NCI-H1105 treated with DMSO at 0.1 percent for 48 hours (cell line): ENCODE results near the gene PCDHB8.
"Not testable (repeated sequence)": the region's sequence is repeated elsewhere in the genome, so short reads cannot be mapped to it uniquely, and the experiment has no call there.

Experiments used
- DNase-seq: peaks from one replicate; lab custom pipeline; 2025; lab: John Stamatoyannopoulos, UW

PCDHB8 gene

DNA sequence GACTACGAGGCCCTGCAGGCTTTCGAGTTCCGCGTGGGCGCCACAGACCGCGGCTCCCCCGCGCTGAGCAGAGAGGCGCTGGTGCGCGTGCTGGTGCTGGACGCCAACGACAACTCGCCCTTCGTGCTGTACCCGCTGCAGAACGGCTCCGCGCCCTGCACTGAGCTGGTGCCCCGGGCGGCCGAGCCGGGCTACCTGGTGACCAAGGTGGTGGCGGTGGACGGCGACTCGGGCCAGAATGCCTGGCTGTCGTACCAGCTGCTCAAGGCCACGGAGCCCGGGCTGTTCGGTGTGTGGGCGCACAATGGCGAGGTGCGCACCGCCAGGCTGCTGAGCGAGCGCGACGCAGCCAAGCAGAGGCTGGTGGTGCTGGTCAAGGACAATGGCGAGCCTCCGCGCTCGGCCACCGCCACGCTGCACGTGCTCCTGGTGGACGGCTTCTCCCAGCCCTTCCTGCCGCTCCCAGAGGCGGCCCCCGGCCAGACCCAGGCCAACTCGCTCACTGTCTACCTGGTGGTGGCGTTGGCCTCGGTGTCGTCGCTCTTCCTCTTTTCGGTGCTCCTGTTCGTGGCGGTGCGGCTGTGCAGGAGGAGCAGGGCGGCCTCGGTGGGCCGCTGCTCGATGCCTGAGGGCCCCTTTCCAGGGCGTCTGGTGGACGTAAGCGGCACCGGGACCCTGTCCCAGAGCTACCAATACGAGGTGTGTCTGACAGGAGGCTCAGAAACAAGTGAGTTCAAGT is 6.7 kb downstream of the PCDHB8 start:
- DNase-seq, result not testable (repeated sequence)

DNA sequence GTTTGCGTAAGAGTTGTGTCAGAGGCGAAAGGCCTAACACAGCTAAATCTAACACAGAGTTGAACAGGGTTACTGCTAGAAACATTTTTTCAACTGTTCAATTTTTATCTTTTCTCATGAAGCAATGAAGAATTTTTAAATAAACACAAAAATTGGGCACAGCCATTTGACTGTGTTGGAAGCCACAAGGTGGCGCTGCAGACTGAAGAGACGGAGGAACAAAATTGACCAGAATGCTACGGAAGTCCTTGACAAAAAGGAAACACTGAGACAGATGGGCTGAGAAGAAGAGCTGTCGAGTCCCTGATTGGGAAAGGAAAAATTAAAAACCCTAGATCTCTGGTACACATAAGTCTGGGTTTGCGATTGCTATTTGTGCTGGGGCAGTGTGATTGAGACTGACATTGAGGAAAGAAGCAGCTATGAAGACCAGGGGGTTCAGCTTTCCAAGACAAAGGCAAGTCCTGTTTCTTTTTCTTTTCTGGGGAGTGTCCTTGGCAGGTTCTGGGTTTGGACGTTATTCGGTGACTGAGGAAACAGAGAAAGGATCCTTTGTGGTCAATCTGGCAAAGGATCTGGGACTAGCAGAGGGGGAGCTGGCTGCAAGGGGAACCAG is 9.4 kb downstream of the PCDHB8 start, which contains the start of gene PCDHB9:
Gene PCDHB9 (plus strand): TSS at position 265 of the 616 bp plus-strand sequence. CDS start 158 bp downstream, at position 423.
- DNase-seq, result no peak

- not testable (repeated sequence) for DNase-seq
These were observed 11.1 kb downstream of the PCDHB8 start for GRCh38 chr5:141188682-141189081.

DNA sequence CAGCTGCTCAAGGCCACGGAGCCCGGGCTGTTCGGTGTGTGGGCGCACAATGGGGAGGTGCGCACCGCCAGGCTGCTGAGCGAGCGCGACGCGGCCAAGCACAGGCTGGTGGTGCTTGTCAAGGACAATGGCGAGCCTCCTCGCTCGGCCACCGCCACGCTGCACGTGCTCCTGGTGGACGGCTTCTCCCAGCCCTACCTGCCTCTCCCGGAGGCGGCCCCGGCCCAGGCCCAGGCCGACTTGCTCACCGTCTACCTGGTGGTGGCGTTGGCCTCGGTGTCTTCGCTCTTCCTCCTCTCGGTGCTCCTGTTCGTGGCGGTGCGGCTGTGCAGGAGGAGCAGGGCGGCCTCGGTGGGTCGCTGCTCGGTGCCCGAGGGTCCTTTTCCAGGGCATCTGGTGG is 11.5 kb downstream of the PCDHB8 start:
- not testable (repeated sequence) for DNase-seq

DNA sequence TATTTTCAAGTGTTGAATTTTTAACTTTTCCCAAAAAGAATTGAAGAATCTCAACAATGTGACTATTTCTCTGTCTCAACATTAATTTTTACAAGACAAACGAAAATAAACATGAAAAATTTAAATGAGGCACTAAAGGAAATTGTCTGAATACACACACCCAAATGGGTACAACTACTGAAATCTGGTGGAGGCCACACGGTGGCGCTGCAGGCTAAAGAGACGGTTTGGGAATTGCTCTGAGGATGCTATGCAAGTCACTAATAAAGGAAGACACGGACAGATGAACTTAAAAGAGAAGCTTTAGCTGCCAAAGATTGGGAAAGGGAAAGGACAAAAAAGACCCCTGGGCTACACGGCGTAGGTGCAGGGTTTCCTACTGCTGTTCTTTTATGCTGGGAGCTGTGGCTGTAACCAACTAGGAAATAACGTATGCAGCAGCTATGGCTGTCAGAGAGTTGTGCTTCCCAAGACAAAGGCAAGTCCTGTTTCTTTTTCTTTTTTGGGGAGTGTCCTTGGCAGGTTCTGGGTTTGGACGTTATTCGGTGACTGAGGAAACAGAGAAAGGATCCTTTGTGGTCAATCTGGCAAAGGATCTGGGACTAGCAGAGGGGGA is 14.6 kb downstream of the PCDHB8 start, which contains the start of gene PCDHB10:
Gene PCDHB10 (plus strand): TSS at position 244 of the 616 bp plus-strand sequence. CDS start 200 bp downstream, at position 444.
- no peak for DNase-seq

DNA sequence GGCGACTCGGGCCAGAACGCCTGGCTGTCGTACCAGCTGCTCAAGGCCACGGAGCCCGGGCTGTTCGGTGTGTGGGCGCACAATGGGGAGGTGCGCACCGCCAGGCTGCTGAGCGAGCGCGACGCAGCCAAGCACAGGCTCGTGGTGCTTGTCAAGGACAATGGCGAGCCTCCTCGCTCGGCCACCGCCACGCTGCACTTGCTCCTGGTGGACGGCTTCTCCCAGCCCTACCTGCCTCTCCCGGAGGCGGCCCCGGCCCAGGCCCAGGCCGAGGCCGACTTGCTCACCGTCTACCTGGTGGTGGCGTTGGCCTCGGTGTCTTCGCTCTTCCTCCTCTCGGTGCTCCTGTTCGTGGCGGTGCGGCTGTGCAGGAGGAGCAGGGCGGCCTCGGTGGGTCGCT is 16.7 kb downstream of the PCDHB8 start:
- DNase-seq, result not testable (repeated sequence)

- DNase-seq, result no peak
These were observed 18.8 kb downstream of the PCDHB8 start for GRCh38 chr5:141196363-141196762.

GRCh38 chr5:141199359-141200235 is 22.0 kb downstream of the PCDHB8 start, which contains the start of gene PCDHB11:
TSS of gene PCDHB11 (plus strand) at chr5:141199627. CDS start at chr5:141199775, 148 bp downstream.
- peak; percentile 68 for DNase-seq

GRCh38 chr5:141201126-141201525 is 23.5 kb downstream of the PCDHB8 start:
- DNase-seq, result not testable (repeated sequence)

DNA sequence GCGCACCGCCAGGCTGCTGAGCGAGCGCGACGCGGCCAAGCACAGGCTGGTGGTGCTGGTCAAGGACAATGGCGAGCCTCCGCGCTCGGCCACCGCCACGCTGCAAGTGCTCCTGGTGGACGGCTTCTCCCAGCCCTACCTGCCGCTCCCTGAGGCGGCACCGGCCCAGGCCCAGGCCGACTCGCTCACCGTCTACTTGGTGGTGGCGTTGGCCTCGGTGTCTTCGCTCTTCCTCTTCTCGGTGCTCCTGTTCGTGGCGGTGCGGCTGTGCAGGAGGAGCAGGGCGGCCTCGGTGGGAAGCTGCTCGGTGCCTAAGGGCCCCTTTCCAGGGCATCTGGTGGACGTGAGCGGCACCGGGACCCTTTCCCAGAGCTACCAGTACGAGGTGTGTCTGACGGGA is 24.1 kb downstream of the PCDHB8 start:
- DNase-seq, result not testable (repeated sequence)

- no peak for DNase-seq
These were observed 30.9 kb downstream of the PCDHB8 start, which contains the start of gene PCDHB12 for GRCh38 chr5:141208478-141208877. TSS of gene PCDHB12 (plus strand) at chr5:141208719. CDS start at chr5:141208908, 189 bp downstream.

- DNase-seq, result not testable (repeated sequence)
These were observed 32.7 kb downstream of the PCDHB8 start for GRCh38 chr5:141210281-141210680.

DNA sequence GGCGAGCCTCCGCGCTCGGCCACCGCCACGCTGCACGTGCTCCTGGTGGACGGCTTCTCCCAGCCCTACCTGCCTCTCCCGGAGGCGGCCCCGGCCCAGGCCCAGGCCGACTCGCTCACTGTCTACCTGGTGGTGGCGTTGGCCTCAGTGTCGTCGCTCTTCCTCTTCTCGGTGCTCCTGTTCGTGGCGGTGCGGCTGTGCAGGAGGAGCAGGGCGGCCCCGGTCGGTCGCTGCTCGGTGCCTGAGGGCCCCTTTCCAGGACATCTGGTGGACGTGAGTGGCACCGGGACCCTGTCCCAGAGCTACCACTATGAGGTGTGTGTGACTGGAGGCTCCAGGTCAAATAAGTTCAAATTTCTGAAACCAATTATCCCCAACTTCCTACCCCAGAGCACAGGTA is 33.3 kb downstream of the PCDHB8 start:
- DNase-seq, result not testable (repeated sequence)

DNA sequence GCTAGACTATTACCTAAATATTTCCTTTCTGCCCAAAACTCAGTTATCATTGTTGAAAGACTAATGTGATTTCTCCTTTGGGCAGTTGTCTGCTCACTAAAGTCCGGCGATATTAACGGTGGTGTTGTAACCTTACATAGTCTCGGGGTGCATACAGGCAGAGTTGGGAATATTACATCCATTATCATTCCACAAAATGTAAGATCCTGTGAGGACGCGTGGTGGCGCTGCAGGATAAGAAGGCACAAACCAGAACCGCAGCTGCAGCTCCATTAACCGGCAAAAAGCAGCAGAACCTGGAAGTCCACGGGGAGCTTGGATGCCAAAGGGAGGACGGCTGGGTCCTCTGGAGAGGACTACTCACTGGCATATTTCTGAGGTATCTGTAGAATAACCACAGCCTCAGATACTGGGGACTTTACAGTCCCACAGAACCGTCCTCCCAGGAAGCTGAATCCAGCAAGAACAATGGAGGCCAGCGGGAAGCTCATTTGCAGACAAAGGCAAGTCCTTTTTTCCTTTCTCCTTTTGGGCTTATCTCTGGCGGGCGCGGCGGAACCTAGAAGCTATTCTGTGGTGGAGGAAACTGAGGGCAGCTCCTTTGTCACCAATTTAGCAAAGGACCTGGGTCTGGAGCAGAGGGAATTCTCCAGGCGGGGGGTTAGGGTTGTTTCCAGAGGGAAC is 36.2 kb downstream of the PCDHB8 start, which contains the start of gene PCDHB13:
Gene PCDHB13 (plus strand): TSS at position 264 of the 684 bp plus-strand sequence. CDS start 205 bp downstream, at position 469.
- DNase-seq, result not testable (repeated sequence)

GRCh38 chr5:141214583-141214982 is 37.0 kb downstream of the PCDHB8 start:
- not testable (repeated sequence) for DNase-seq

- DNase-seq, result not testable (repeated sequence)
These were observed 37.9 kb downstream of the PCDHB8 start for GRCh38 chr5:141215504-141215903.

GRCh38 chr5:141216035-141216434 is 38.4 kb downstream of the PCDHB8 start:
- DNase-seq, result not testable (repeated sequence)

DNA sequence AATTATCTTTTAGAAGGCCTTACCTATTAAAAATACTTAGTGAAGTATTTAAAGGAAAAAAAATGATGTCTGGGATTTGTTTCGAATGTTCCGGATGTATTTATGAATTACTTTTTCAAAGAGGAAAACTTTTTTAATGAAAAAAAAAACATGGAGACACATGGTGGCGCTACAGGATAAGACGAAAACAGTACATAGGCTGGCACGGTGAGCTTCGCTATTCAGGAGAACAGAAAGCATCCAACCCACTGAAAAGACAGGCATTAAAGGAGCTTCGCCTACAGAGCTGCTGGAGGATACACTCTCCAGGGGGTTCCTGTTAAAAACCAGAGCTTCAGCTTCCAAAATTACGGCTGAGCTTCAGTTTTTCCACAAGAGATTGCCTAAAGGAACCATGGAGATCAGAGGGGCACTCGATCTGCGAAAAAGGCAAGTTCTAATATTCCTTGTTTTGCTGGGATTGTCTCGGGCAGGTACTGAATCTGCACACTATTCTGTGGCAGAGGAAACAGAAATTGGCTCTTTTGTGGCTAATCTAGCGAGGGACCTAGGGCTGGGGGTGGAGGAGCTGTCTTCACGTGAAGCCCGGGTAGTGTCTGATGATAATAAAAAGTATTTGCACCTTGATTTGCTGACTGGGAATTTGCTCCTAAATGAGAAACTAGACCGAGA is 45.7 kb downstream of the PCDHB8 start, which contains the start of gene PCDHB14:
Gene PCDHB14 (plus strand): TSS at position 232 of the 672 bp plus-strand sequence. CDS start 163 bp downstream, at position 395.
- peak; percentile 58 for DNase-seq

DNA sequence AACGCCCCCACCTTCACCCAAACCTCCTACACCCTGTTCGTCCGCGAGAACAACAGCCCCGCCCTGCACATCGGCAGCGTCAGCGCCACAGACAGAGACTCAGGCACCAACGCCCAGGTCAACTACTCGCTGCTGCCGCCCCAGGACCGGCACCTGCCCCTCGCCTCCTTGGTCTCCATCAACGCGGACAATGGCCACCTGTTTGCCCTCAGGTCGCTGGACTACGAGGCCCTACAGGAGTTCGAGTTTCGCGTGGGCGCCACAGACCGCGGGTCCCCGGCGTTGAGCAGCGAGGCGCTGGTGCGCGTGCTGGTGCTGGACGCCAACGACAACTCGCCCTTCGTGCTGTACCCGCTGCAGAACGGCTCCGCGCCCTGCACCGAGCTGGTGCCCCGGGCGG is 47.3 kb downstream of the PCDHB8 start:
- not testable (repeated sequence) for DNase-seq

- not testable (repeated sequence) for DNase-seq
These were observed 47.8 kb downstream of the PCDHB8 start for GRCh38 chr5:141225421-141225820.
